ENCODE measurements around the gene DMGDH. TPM values are rescaled to one million over a fixed set of nuclear protein-coding genes. Genes with fewer than 3 reads are reported as not detected.

The DMGDH gene
- total and polyA plus RNA-seq, 10 of the 15 experiments (the other 5 are each of a cell fraction or from before 2014, with no cell fraction given), result 0.22 to 1.5 (median 0.44) TPM; not detected in 3

DNA sequence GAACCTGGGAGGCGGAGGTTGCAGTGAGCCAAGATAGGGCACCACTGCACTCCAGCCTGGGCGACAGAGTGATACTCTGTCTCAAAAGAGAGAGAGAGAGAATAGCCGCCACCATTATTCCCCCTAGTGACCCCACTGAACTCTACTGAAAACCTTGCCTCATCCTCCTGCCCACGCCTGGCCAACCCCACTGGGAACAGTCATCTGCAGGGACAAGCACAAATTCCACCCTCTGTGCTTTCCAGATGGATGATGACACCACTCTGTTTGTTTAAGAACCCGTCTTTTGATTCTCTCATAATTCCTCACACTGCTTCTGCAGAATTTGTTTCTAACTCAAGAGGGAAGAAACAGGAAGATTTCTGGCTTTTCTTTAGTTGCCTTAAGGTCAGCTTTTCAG lies 12.3 kb upstream of the DMGDH start:
- no peaks in the 10 kb centered on the region for H3K27me3 ChIP-seq (replicated peaks in 1 of 2; ENCODE audit: control insufficient read depth in 2 of 2, insufficient read depth in 2 of 2, low read length in 1 of 2)
- SMC1A ChIA-PET (ENCODE audit: uncharacterized antibody, unreplicated experiment), result interaction anchor here (1.2 kb wide), 1 partner anchor 36 kb away, joined by 3 read pairs; no protein-coding TSS in a partner anchor
- no peaks in the 10 kb centered on the region for H3K9me3 ChIP-seq (replicated peaks; ENCODE audit: control insufficient read depth, insufficient read depth, low read length)
- CTCF ChIA-PET, result interaction anchor here (0.7 to 1.2 kb wide), 2 partner anchors 8 to 60 kb away, joined by 3 to 7 read pairs; no protein-coding TSS in a partner anchor
- H3K4me3 ChIP-seq, result no peak overlapping the region
- WGBS (ENCODE audit: insufficient coverage, insufficient replicate concordance, low lambda C conversion rate, missing lambda C conversion rate), result 62% methylated on average over 4 of the region's 5 CpGs
- TF ChIP-seq NR2C1 (IDR thresholded peaks at IDR 0.05), result no peak
- TF ChIP-seq REST (IDR thresholded peaks at IDR 0.05; ENCODE audit: low read depth, low read length), result no peak
- TF ChIP-seq POLR2AphosphoS2 (IDR thresholded peaks at IDR 0.05; ENCODE audit: low read depth, low read length), result no peak
- TF ChIP-seq ZZZ3 (IDR thresholded peaks at IDR 0.05; ENCODE audit: control insufficient read depth, insufficient read length, low read depth), result no peak
- no peak for TF ChIP-seq BCL11A (IDR thresholded peaks at IDR 0.05; ENCODE audit: low read depth, low read length)
- no peak for TF ChIP-seq NR2F1 (conservative IDR thresholded peaks at IDR 0.05)
- no peak for TF ChIP-seq PRDM15 (CRISPR knock-in tag; IDR thresholded peaks at IDR 0.05)
- no peak for TF ChIP-seq SPI1 (IDR thresholded peaks at IDR 0.05; ENCODE audit: borderline replicate concordance, insufficient read depth, low read depth, low read length)
- no peak overlapping the region for H3K9ac ChIP-seq (ENCODE audit: control insufficient read depth, insufficient read depth, low read length)
- no peak overlapping the region for H3K4me2 ChIP-seq (ENCODE audit: control insufficient read depth, insufficient read depth)
- no peaks in the 10 kb centered on the region for H3K36me3 ChIP-seq (ENCODE audit: control insufficient read depth in 2 of 2, insufficient read depth in 2 of 2, low read length in 1 of 2)
- FAIRE-seq (no peak), DNase-seq (ENCODE audit: low read depth, low spot score) (no peak), ATAC-seq (no peak)
- H3K79me2 ChIP-seq (ENCODE audit: control insufficient read depth, insufficient read depth, low read length), result no peaks in the 10 kb centered on the region
- intact Hi-C loops (cut with micrococcal nuclease; ENCODE audit: unreplicated experiment), result no loop called here
- in situ Hi-C loops (cut with MboI), result no loop called here
- POLR2A ChIA-PET, result no interaction called here
- no TSS peak for BruUV-seq (replicated peaks)
- H3K27ac ChIP-seq (ENCODE audit: control insufficient read depth, insufficient read depth), result no peak overlapping the region
- no peaks in the 10 kb centered on the region for H3K4me1 ChIP-seq (ENCODE audit: control insufficient read depth, insufficient read depth, low read length)
- RAD21 ChIA-PET (ENCODE audit: unreplicated experiment), result no interaction called here
- H2AFZ ChIP-seq (ENCODE audit: control insufficient read depth, low read depth, low read length), result no peak overlapping the region
- no peaks in the 10 kb centered on the region for H4K20me1 ChIP-seq (ENCODE audit: control insufficient read depth, insufficient read depth)

Measured in GM12878 (cell line).